ENCODE measurements around the gene CACNA2D1.

GRCh38 chr7:82129091-82129490, 314.5 kb downstream of the CACNA2D1 start:
- TF ChIP-seq CTCF (IDR thresholded peaks at IDR 0.05), result no peak
- TF ChIP-seq POLR2A (IDR thresholded peaks at IDR 0.05), result no peak
